GM11168 (cell line): ENCODE measurements around the gene FGFR3.

Experiments
- in situ Hi-C: fragments of 300-500 bp; cut with MboI; formaldehyde crosslinking; loops from one replicate; pipeline ENCODE4 v1.12.0; 2022; ENCODE audit warnings: low sequenced_read_pairs; ENCODE audit not compliant: unreplicated experiment

The FGFR3 gene

DNA sequence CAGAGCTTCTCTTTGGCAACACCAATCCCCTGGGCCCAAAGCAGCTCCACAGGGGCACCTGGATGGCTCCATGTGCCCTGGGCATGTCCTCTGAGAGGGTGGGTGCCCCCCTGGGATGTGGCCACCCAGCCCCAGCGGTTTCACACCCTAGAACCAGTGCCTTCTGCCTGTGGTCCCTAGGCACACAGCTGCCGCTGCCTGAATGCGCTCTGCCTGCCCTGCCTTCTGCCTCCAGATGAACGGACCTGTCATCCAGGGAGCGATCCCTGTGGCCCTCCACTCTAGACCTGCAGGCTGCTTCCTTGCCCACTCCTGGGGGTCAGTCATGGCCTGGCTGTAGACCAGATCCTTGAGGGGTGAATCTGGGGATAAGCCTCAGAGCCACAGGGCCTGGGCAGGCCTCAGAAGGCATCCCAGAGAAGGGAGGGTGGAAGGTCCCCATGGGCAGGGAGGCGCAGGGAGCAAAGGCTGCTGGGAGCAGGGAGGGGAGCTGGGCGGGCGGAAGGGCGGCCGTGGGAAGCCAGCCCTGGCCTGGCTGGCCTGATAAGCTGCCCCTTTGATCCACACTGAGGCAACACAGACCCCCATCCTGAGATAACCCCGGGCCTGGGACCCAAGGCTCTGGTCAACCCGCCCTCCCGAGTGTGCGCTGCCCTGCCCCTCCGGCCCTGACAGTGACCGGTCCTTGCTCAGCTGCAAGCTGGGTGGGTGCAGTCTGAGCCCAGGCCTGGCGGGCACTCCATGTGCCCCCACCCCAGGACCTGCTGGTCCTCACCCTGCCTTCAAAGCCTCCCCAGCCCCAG is 8.1 kb upstream of the FGFR3 start:
- in situ Hi-C loops = no loop called here

DNA sequence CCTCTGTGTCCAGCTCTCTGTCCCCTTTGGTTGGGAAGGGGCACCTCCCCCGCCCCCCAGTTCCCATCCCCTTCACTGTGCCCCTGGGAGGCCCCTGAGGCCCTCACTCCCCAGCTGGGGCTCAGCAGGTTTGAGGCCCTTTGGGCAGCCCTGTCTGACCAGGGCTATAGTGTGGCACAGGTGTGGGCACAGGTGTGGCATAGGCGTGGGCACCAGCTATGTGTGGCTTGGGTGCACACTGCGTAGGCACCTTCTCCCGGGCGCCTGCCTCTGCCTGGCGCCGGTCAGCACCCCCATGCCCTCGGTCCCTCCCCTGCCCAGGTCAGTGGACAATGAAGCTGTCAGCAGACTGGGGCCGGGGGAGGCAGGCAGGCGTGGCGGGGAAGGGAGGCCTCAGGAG is 7.5 kb upstream of the FGFR3 start:
- in situ Hi-C loops = no loop called here

DNA sequence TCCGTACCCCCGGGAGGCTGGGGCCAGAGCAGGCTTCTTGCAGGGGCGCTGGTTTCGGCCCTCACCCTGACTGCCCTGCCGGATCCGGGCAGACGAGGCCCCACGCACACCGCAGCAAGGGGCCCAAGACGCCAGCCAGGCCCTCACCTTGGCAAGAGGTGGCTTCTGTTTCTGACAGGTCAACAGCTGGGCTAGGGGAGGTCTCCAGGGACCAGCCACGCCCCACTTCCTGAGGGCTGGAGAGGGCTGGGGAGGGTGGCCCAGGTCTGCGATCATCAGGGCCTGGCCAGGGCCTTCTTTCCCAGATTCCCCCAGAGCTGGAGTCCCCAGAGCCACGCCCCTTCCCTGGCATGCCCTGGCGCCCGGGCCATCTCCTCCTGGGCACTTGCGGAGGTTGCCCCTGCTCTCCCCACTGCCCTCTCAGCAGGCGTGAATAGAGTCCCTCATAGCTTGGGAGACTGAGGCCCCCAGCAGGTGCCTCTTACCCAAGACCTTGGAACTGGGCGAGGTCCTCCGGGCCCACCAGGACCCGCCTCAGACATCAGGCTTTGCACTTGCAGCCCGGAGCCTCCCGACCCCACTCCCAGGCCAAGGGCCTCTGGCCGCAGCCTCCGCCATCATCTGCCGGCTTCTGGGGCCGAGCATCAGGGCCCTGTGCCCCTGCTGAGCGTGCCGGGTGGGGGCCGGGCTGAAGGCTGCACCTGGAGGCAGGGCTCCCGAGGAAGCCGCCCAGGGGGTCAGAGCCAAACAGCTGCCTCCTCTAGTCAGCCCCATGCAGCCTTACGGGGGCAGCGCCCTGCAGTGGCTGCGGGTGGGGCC is 6.3 kb upstream of the FGFR3 start:
- in situ Hi-C loops = no loop called here

DNA sequence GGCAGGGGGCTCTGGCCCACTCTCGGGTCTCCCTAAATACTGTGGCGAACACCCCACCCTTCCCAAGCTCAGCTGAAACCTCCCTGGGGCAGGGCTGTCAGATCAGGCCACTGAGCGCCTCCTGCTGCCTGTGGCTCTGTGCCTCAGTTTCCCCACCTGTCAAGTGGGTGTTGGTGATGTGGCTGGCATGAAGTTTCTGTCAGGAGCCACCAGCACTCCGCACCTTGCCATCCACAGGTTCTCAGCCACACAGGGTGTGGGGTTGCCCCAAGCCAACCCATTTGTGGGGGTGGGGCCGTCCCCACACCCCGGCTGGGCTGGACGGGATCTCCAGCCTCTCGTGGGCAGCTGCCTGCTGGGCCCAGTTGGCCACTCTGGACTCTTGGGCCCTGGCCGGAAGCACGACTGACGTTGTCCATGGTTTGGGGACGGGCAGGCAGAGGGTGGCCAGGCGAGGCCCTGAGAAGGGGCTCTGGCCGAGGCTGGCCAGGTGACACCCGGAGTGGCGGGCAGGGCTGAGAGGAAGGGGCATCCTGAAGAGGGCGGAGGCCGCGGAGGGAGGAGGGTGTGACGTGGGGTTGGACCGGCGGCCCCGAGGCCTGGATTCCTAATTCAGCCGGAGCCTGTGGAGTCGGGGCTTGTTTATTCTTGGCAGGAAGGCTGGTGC is 5.5 kb upstream of the FGFR3 start:
- in situ Hi-C loops = no loop called here

DNA sequence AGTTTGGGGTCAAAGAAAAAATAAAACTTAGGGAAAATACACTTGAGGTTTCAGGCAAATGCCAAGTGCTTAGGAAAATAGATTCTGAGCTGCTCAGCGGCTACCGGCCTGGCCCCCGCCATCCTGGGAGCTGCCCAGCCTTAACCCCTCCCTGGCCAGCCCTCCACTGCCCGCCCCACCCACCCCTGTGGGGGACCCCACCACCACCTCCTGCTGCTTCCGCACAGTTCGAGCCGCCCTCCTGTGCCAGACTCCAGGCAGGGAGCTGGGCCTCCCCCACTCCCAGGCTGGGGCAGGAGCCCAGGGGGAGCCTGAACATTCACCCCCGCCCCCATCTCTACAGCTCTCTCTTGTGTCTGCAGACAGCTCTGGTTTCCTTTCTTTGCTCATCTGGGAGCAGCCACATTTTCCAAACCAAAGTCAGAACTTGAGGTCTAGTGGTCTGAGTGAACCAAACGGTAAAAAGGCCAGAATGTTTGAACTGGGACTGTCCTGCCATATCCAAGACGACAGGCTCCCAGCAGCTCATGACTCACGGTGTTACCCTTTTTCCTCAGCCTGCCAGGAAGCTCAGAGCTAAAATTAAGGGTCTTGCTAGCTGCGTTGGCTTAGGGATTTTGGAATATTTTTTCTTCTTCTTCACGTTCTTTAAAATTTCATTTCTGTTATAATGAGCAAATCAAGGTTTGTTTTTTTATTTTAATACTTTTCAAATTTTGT is 4.7 kb upstream of the FGFR3 start:
- in situ Hi-C loops = no loop called here

DNA sequence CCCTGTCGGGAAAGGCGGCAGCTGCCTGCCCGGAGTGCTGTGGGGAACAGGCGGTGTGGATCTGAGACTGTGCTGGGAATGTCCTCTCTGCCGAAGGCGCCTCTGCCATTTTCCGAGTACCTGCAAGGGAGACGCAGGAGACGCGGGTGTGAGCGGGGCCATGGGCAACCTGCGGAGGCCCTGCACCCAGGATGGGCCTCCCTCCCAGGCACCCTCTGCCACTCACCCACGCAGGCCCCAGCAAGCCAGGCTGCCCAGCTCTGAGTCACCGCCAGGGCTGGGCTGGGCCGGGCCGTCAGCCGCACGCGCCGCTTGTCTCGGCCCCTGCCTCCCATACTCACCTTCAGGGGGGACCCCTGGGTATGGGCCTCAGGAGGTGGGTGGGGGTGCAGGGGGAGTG is 3.5 kb upstream of the FGFR3 start:
- in situ Hi-C loops = no loop called here

DNA sequence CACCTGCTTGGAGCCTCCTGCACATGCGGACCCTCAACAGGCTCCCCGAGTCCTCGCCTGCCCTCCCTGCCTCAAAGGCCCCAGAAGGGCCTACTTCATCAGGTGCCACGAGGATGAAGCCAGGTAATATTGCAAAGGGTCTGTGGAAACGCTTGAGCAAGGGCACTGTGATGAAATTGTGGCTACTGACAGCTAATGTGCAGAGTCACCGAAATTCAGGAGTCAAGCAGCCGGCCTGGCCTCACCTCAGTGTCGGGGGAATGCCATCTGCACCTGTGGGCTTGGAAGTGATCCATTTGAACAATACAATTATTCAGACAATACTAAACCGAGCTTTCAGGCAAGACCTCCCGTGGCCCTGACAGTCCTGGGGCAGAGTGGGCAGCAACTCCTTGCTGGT is 3.1 kb upstream of the FGFR3 start:
- in situ Hi-C loops = no loop called here

DNA sequence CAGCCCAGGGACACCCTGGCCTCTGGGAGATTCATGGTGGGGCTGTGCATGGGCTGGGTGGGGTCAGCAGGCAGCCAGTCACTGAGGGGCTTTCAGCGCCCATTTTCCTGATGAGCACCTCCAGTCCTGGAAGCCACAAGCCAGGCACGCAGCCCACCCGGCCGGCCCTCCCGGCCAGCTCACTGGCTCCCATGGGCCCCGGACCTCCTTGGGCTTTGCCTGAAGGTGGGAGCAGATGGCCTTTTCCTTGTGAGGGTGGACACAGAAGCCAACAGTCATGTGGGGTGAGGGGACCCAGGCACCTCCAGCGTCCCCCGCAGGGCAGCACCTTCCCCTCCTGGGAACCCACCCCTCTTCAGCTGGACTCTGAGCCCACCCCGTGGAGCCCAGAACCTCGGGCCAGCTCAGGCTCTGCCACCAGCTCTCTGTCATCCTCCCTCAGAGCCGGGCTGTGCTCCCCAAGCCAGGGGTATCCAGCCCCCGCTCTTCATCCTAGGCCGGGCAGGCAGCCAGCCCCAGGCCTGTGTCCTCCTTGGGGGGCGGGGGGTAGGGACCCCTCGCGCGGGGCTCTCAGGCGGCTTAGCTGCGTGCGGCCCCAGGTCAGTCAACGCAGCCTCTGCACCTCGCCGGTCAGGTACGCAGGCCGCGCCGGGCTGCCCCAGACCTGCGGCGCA is 798 bp upstream of the FGFR3 start:
- in situ Hi-C loops = no loop called here

DNA sequence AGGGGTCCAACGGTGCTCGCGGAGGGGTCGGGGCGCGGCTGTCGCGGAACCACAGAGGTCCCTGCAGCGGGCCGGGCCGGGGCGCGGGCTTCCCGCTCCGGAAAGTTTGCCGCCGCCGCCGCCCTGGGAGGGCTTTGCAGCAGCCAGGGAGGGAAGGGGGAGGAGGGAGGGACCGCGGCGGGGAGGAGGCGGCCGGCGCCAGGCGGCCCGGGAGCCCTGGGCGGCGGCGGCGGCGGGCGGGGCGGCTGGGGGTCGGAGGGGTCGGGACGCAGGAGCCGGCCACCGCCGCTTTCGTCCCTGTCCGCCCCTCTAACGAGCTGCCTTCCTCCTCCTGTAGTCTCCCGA is 375 bp downstream of the FGFR3 start:
- in situ Hi-C loops = no loop called here

DNA sequence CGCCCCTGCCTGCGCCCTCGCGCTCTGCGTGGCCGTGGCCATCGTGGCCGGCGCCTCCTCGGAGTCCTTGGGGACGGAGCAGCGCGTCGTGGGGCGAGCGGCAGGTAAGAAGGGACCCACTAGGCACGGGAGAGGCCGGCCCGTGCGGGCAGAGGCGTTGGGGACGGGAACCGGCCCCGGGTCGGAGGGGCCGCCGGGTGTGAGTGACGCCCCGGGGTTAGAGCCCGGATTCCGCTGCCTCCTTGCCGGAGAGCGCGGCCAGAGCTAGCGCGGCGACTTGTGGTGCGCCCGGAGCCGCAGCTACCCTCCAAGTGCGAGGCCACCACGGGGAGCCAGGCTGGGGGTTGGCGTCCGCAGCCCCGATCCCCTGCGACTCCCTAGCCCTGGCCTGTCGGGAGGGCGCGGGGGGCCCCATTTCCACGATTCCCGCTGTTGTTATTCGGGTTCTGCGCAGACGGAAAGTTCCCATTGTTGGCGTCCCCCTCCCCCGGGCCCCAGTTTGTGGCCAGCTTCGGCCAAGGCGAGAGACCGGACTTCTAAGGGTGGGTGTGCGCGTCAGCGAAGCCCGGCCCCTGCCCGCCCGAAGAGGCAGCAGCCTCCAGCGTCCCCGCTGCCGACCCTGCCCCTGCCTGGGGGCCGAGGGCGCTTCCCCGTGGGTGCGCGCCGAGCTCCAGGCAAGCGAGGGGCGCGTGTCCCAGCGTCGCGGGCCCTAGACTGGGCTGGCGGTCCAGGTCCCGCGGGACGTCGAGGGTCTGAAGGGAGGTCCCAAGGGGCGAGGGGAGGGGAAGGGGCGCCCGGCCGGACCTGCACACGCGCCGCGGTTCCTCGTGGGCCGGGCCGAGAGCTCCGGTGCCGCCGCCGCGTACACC is 1.1 kb downstream of the FGFR3 start:
- in situ Hi-C loops = no loop called here

DNA sequence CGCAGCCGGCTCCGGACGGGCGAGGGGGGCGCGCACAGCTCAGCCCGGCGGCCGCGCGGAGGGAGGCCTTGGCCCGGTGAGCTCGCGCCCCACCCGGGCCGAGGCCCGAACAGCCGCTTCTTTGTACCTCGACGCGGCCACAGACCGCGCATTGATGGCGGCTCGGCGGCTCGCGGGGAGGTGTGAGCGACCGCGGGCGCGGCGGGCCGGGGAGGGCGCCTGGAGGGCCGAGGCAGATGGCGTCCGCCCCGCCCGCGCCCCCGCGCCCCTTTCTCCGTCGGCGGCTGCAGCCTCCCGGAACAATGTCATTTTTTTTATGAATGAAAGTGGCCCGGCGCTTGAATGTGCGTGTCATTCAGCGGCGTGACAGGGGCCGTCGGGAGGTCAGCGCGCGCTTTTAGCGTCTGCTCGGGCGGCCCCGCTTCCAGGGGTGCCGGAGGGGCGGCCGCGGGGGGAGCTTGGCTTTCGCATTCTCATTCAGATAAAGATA is 1.8 kb downstream of the FGFR3 start:
- in situ Hi-C loops = no loop called here

DNA sequence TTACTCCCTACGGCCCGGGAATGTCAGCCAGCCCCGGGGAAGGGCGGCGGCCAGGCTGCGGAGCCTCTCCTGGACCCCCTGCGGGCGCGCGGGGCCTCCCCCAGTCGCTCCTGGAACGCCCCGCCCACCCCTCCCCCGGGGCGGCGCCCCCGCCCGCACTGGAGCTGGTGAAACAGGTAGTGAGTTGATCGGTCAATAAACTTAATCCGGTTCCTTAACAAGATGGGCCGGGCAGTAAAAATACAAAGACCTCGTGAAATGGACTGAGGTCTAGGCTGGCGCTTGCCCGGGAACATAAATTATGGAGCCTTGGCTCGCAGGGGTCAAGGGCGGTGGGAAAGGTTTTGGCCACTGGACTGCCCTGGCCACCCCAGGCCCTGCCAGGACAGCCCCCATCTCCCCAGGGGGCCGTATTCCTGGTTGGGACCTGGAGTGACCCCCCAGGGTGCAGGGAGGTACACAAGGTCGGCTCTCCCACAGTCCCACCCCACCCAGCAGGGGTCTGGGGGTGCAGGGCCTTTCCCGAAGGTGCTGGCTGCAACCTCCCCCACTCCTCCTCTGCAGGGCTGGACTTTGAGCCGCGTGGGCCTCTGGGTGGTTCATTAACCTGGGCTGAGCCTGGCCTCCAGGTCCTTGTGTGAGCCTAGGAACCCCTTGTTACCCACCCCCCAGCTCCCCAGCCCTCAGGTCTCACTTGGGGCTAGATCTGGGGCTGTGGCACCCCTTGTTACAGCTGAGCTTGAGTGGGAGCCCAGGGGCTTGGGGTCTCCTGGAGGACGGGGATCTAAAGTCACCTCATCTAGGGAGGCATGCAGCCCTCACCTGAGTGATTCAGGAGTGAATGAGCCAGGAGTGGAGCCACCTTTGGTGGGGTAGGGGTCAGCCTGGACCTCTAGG is 2.5 kb downstream of the FGFR3 start:
- in situ Hi-C loops = no loop called here

DNA sequence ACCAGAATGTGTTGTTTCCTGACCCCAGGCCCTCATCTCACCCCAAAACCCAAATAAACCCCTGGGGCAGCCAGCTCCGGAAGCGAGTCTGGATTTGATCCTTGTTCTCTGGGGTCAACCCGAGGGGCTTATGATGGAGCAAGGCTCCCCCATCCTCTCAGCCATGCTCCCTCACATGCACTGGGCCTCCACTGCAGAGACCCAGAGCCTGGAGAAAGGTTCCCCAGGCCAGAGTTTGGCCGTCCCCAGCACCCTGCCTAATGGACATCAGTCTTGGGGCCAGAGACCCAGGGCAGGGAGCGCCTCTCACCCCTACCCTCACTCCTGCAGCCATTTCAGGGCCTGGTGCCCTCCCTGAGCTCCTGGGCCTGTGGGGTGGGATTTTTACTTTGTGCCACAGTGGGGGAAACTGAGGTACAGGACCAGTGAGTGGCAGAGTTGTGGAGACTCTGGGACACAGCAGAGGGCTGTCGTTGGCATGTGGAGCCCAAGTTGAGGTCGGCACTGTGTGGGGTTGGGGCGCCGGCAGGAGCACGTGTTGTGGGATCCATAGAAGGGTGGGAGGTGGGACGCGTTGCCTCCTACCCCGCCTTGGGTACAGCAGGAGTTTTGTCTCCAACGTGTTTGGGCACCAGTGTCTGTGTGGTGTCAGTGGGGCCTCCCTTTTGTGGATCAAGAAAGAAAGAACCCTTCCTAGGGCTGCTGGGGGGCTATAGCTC is 3.6 kb downstream of the FGFR3 start:
- in situ Hi-C loops = no loop called here

DNA sequence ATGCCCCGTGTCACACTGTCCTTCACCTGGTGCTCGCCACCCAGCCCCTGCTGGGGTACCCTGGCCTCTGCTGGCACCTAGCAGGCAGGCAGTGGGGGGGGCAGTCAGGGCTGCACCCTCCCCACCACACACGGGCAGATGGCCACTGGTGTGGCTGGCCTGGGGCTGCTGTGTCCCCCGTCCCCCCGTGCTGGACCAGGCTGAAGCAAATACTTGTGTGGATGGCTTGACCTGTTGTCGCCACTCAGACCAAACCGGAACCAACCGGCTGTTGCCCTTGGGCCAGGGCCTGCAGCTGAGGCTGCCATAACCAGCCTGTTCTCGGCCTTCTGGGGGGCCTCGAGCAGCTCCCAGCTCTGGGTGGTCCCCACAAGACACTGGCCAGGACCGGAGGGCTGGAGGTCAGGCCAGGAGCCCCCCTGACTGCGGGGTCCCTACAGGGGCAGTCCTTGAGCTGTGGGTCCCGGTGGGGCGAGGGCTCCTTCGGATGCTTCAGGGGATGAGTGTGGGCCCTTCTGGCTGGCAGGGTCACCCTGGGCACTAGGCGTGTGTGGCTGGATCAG is 4.3 kb downstream of the FGFR3 start:
- in situ Hi-C loops = no loop called here

DNA sequence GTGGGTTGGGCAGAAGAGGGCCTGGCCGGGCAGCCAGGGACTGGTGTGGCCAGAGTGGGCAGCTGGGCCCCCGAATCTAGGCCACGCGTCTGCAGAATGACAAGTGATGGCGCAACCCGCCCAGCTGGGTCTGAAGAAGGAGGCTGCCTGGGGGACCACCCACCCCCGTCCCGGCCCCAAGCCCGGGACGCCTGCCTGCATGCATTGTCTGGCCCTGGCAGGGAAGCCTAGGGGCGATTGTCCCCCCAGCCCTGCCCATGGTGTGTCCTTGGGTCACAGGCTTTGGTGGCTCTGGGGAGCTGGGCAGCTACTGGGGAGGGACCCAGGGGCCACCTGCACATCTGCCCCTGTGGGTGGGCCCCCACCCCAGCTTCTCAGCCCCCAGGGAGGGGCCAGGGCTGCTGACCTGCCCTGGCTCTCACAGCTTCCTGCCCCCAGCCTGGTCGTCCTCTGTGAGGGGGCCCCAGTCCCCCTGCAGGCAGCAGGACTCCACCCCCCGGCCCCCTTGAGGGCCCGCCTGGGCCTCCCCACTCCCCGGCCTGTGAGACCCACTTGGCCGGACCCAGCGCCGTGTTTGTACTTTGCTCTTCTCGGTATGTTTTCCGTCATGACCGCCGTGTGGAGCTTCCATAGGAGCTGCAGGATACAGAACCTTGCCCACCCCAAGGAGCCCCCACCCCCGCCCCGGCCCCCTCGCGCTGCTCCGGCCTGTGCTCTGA is 4.9 kb downstream of the FGFR3 start:
- in situ Hi-C loops = no loop called here

DNA sequence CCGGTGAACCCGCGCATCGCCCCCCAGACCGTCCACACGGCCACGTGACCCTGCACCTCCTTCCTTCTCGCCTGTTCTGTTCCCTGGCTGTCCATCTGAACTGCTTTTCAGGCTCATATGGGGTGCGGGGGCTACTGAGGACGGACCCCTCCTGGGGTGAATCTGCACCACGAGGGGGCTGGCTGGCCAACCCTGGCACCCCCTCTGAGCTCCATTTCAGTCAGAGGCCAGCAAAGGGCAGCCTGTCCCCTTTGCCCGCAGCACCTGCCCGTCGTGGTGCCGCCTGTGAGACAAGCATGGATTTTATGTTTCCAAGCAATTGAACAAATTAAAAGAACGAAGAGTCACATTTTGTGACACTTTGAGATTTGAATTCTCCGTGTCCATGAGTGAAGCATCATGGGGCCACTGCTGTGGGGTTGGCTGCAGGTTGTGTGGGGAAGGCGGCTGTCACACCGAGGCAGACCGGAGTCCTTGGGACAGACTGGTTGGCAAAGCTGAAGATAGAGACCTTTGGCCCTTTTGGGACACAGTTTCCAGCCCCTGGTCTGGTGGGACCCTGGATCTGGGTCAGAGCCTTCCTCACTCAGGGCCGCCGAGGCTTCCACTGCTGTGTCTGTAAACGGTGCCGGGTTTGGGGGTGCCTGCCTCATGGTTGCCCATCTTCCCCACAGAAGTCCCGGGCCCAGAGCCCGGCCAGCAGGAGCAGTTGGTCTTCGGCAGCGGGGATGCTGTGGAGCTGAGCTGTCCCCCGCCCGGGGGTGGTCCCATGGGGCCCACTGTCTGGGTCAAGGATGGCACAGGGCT is 5.7 kb downstream of the FGFR3 start:
- in situ Hi-C loops = no loop called here
